ENCODE results near the gene SPATS2L. TPM values are rescaled to one million over a fixed set of nuclear protein-coding genes. Genes with fewer than 3 reads are reported as not detected.

SPATS2L gene
- total RNA-seq, 1 donor from 2014 or later: 42.9 TPM

- Mint-ChIP-seq H3K4me1 (no peaks in the 10 kb centered on the region), H3K36me3 (ENCODE audit: low read depth) (peaks cover 38% of the 10 kb centered on the region), H3K4me3 (no peak overlapping the region), H3K27me3 (no peaks in the 10 kb centered on the region), H3K9me3 (no peaks in the 10 kb centered on the region), H3K27ac (no peak overlapping the region)
- intact Hi-C loops (cut with micrococcal nuclease): no loop called here
- DNase-seq: no peak
These were observed 110.9 kb downstream of the SPATS2L start for GRCh38 chr2:200417366-200417765.

- H3K36me3 Mint-ChIP-seq (ENCODE audit: low read depth): peaks cover 42% of the 10 kb centered on the region
- intact Hi-C loops (cut with micrococcal nuclease): no loop called here
- peaks cover 3% of the 10 kb centered on the region for H3K4me1 Mint-ChIP-seq
- no peaks in the 10 kb centered on the region for H3K27me3 Mint-ChIP-seq
- no peak overlapping the region for H3K4me3 Mint-ChIP-seq
- H3K9me3 Mint-ChIP-seq: no peaks in the 10 kb centered on the region
- no peak for DNase-seq
- no peak overlapping the region for H3K27ac Mint-ChIP-seq
These were observed 111.9 kb downstream of the SPATS2L start for GRCh38 chr2:200418399-200418798.

- DNase-seq: peak; percentile 30
- Mint-ChIP-seq H3K27ac (no peak overlapping the region), H3K27me3 (no peaks in the 10 kb centered on the region), H3K36me3 (ENCODE audit: low read depth) (peaks cover 40% of the 10 kb centered on the region), H3K4me3 (no peak overlapping the region), H3K9me3 (no peaks in the 10 kb centered on the region), H3K4me1 (peaks cover 3% of the 10 kb centered on the region)
- intact Hi-C loops (cut with micrococcal nuclease): no loop called here
These were observed 112.8 kb downstream of the SPATS2L start for GRCh38 chr2:200419325-200419724.

GRCh38 chr2:200421270-200421669 lies 114.8 kb downstream of the SPATS2L start:
- Mint-ChIP-seq H3K36me3 (ENCODE audit: low read depth) (peaks cover 47% of the 10 kb centered on the region), H3K4me1 (peaks cover 5% of the 10 kb centered on the region), H3K27ac (no peak overlapping the region), H3K4me3 (no peak overlapping the region), H3K27me3 (no peaks in the 10 kb centered on the region), H3K9me3 (no peaks in the 10 kb centered on the region)
- no peak for DNase-seq
- intact Hi-C loops (cut with micrococcal nuclease): no loop called here

GRCh38 chr2:200422071-200422470 lies 115.6 kb downstream of the SPATS2L start:
- DNase-seq: no peak
- no peaks in the 10 kb centered on the region for H3K9me3 Mint-ChIP-seq
- H3K4me3 Mint-ChIP-seq: no peak overlapping the region
- intact Hi-C loops (cut with micrococcal nuclease): no loop called here
- peaks cover 47% of the 10 kb centered on the region for H3K36me3 Mint-ChIP-seq (ENCODE audit: low read depth)
- no peak overlapping the region for H3K27ac Mint-ChIP-seq
- no peaks in the 10 kb centered on the region for H3K27me3 Mint-ChIP-seq
- H3K4me1 Mint-ChIP-seq: peaks cover 9% of the 10 kb centered on the region

GRCh38 chr2:200422532-200423261 lies 116.2 kb downstream of the SPATS2L start:
- DNase-seq: no peak
- peaks cover 45% of the 10 kb centered on the region for H3K36me3 Mint-ChIP-seq (ENCODE audit: low read depth)
- no peak overlapping the region for H3K4me3 Mint-ChIP-seq
- no peak overlapping the region for H3K27ac Mint-ChIP-seq
- H3K9me3 Mint-ChIP-seq: no peaks in the 10 kb centered on the region
- no peaks in the 10 kb centered on the region for H3K27me3 Mint-ChIP-seq
- intact Hi-C loops (cut with micrococcal nuclease): no loop called here
- H3K4me1 Mint-ChIP-seq: peaks cover 9% of the 10 kb centered on the region

- Mint-ChIP-seq H3K9me3 (no peaks in the 10 kb centered on the region), H3K27me3 (no peaks in the 10 kb centered on the region), H3K27ac (no peak overlapping the region), H3K4me3 (no peak overlapping the region), H3K36me3 (ENCODE audit: low read depth) (peaks cover 42% of the 10 kb centered on the region), H3K4me1 (peaks cover 9% of the 10 kb centered on the region)
- DNase-seq: no peak
- intact Hi-C loops (cut with micrococcal nuclease): no loop called here
These were observed 117.0 kb downstream of the SPATS2L start for GRCh38 chr2:200423541-200423940.

- intact Hi-C loops (cut with micrococcal nuclease): no loop called here
- H3K36me3 Mint-ChIP-seq (ENCODE audit: low read depth): peaks cover 27% of the 10 kb centered on the region
These were observed 118.7 kb downstream of the SPATS2L start for GRCh38 chr2:200425026-200425821.

GRCh38 chr2:200426754-200427153 lies 120.3 kb downstream of the SPATS2L start:
- Mint-ChIP-seq H3K27me3 (no peaks in the 10 kb centered on the region), H3K36me3 (ENCODE audit: low read depth) (peaks cover 17% of the 10 kb centered on the region), H3K9me3 (no peaks in the 10 kb centered on the region), H3K4me1 (peaks cover 9% of the 10 kb centered on the region), H3K27ac (no peak overlapping the region), H3K4me3 (no peak overlapping the region)
- intact Hi-C loops (cut with micrococcal nuclease): no loop called here
- no peak for DNase-seq

More at GRCh38 chr2:200425026-200425821, 118.7 kb downstream of the SPATS2L start:
- Mint-ChIP-seq H3K4me3 (no peak overlapping the region), H3K27me3 (no peaks in the 10 kb centered on the region), H3K27ac (no peak overlapping the region), H3K9me3 (no peaks in the 10 kb centered on the region), H3K4me1 (peaks cover 9% of the 10 kb centered on the region)
- DNase-seq: no peak

- H3K36me3 Mint-ChIP-seq (ENCODE audit: low read depth): peaks cover 20% of the 10 kb centered on the region
- peaks cover 9% of the 10 kb centered on the region for H3K9me3 Mint-ChIP-seq
- DNase-seq: no peak
- no peaks in the 10 kb centered on the region for H3K27me3 Mint-ChIP-seq
- H3K4me3 Mint-ChIP-seq: no peak overlapping the region
- no peak overlapping the region for H3K27ac Mint-ChIP-seq
- peaks cover 13% of the 10 kb centered on the region for H3K4me1 Mint-ChIP-seq
- intact Hi-C loops (cut with micrococcal nuclease): no loop called here
These were observed 122.6 kb downstream of the SPATS2L start for GRCh38 chr2:200428961-200429665.

GRCh38 chr2:200430017-200430416 lies 123.5 kb downstream of the SPATS2L start:
- Mint-ChIP-seq H3K27me3 (no peaks in the 10 kb centered on the region), H3K27ac (no peak overlapping the region), H3K36me3 (ENCODE audit: low read depth) (peaks cover 19% of the 10 kb centered on the region), H3K4me3 (no peak overlapping the region), H3K4me1 (peaks cover 13% of the 10 kb centered on the region), H3K9me3 (peaks cover 9% of the 10 kb centered on the region)
- DNase-seq: no peak
- intact Hi-C loops (cut with micrococcal nuclease): no loop called here

GRCh38 chr2:200431996-200432705 lies 125.7 kb downstream of the SPATS2L start:
- peaks cover 23% of the 10 kb centered on the region for H3K36me3 Mint-ChIP-seq (ENCODE audit: low read depth)
- H3K9me3 Mint-ChIP-seq: peaks cover 17% of the 10 kb centered on the region
- no peak for DNase-seq
- H3K4me1 Mint-ChIP-seq: peaks cover 7% of the 10 kb centered on the region
- H3K27me3 Mint-ChIP-seq: no peaks in the 10 kb centered on the region
- intact Hi-C loops (cut with micrococcal nuclease): no loop called here
- no peak overlapping the region for H3K27ac Mint-ChIP-seq
- no peak overlapping the region for H3K4me3 Mint-ChIP-seq

- H3K27me3 Mint-ChIP-seq: no peaks in the 10 kb centered on the region
- intact Hi-C loops (cut with micrococcal nuclease): no loop called here
- no peak overlapping the region for H3K4me3 Mint-ChIP-seq
These were observed 128.9 kb downstream of the SPATS2L start for GRCh38 chr2:200435379-200435778.

More at GRCh38 chr2:200435379-200435778, 128.9 kb downstream of the SPATS2L start:
- DNase-seq: no peak
- Mint-ChIP-seq H3K36me3 (ENCODE audit: low read depth) (peaks cover 39% of the 10 kb centered on the region), H3K9me3 (peaks cover 18% of the 10 kb centered on the region), H3K4me1 (peaks cover 7% of the 10 kb centered on the region), H3K27ac (no peak overlapping the region)
